HK-2 (cell line): ENCODE results near the gene IFNK.

Experiments used
- DNase-seq: peaks from one replicate; pipeline ENCODE4 v3.0.0-alpha.2; 2018; ENCODE audit not compliant: unreplicated experiment

Gene IFNK

DNA sequence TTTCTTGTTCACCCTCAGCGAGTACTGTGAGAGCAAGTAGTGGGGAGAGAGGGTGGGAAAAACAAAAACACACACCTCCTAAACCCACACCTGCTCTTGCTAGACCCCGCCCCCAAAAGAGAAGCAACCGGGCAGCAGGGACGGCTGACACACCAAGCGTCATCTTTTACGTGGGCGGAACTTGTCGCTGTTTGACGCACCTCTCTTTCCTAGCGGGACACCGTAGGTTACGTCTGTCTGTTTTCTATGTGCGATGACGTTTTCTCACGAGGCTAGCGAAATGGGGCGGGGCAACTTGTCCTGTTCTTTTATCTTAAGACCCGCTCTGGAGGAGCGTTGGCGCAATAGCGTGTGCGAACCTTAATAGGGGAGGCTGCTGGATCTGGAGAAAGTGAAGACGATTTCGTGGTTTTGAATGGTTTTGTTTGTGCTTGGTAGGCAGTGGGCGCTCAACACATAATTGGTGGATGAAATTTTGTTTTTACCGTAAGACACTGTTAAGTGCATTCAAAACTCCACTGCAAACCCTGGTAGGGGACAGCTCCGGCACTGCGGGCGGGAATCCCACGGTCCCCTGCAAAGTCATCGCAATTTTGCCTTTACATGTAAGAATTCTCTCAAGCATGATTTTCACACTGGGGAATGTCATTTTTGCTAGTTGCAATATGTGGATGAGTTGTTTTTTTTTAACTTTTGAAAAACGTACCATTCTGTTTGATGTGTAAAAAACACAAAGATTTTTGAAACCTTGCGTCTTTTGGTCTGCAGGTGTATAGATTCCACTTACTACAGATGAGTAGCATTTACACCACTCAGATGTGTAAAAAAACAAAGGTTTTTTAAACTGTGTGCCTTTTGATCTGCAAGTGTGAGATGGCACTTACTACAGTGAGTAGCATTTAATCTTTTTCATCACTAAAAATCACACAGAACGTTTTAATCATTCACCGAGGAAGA lies 49.8 kb downstream of the IFNK start:
- peak; percentile 80 for DNase-seq
